Panc1 (cell line): ENCODE data around the gene PEPD.

Source experiments
- POLR2AphosphoS5 ChIP-seq: IDR thresholded peaks from 2 replicates; pipeline ENCODE4 v1.6.1; 2012; ENCODE audit warnings: mild to moderate bottlenecking, low read depth, low read length, moderate library complexity
- SIN3A ChIP-seq: IDR thresholded peaks from 2 replicates; pipeline ENCODE4 v1.6.1; 2012; ENCODE audit warnings: low read depth, mild to moderate bottlenecking, low read length, moderate library complexity, borderline replicate concordance; ENCODE audit not compliant: insufficient read depth
- TF ChIP-seq, protein P1 (sequence below): fragments of 450-650 bp; IDR thresholded peaks from 2 replicates; pipeline ENCODE4 v1.5.1; 2017; ENCODE audit warnings: mild to moderate bottlenecking
- TF ChIP-seq, protein P2 (sequence below), 2 experiments: IDR thresholded peaks; 2 replicates each; pipeline ENCODE4 v1.6.1; 2011 to 2012; ENCODE audit warnings: low read depth in 2 of 2, control low read depth in 1 of 2, low read length in 1 of 2, mild to moderate bottlenecking in 1 of 2, moderate library complexity in 1 of 2; ENCODE audit not compliant: insufficient read depth in 1 of 2

DNA sequence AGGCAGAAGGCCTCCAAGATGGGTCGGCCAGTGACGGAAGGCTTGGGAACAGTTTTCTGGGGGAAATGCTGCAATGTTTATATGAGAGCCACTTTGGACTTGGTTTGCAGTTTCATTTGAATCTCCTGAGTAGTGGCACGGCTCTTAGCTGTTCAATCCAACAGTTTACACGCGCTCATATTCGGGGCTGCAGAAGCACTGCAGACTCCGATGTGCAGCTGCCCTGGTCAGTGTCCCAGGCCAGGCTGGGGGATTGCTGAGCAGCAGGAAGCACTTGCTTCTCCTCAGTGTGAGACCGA is 116.4 kb downstream of the PEPD start:
- TF ChIP-seq POLR2AphosphoS5 (no peak), SIN3A (no peak)
- TF ChIP-seq, protein P1, sequence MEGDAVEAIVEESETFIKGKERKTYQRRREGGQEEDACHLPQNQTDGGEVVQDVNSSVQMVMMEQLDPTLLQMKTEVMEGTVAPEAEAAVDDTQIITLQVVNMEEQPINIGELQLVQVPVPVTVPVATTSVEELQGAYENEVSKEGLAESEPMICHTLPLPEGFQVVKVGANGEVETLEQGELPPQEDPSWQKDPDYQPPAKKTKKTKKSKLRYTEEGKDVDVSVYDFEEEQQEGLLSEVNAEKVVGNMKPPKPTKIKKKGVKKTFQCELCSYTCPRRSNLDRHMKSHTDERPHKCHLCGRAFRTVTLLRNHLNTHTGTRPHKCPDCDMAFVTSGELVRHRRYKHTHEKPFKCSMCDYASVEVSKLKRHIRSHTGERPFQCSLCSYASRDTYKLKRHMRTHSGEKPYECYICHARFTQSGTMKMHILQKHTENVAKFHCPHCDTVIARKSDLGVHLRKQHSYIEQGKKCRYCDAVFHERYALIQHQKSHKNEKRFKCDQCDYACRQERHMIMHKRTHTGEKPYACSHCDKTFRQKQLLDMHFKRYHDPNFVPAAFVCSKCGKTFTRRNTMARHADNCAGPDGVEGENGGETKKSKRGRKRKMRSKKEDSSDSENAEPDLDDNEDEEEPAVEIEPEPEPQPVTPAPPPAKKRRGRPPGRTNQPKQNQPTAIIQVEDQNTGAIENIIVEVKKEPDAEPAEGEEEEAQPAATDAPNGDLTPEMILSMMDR, result no peak
- TF ChIP-seq, protein P2, sequence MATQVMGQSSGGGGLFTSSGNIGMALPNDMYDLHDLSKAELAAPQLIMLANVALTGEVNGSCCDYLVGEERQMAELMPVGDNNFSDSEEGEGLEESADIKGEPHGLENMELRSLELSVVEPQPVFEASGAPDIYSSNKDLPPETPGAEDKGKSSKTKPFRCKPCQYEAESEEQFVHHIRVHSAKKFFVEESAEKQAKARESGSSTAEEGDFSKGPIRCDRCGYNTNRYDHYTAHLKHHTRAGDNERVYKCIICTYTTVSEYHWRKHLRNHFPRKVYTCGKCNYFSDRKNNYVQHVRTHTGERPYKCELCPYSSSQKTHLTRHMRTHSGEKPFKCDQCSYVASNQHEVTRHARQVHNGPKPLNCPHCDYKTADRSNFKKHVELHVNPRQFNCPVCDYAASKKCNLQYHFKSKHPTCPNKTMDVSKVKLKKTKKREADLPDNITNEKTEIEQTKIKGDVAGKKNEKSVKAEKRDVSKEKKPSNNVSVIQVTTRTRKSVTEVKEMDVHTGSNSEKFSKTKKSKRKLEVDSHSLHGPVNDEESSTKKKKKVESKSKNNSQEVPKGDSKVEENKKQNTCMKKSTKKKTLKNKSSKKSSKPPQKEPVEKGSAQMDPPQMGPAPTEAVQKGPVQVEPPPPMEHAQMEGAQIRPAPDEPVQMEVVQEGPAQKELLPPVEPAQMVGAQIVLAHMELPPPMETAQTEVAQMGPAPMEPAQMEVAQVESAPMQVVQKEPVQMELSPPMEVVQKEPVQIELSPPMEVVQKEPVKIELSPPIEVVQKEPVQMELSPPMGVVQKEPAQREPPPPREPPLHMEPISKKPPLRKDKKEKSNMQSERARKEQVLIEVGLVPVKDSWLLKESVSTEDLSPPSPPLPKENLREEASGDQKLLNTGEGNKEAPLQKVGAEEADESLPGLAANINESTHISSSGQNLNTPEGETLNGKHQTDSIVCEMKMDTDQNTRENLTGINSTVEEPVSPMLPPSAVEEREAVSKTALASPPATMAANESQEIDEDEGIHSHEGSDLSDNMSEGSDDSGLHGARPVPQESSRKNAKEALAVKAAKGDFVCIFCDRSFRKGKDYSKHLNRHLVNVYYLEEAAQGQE (IDR thresholded peaks at IDR 0.05; ENCODE audit: insufficient read depth in 1 of 2, low read depth in 2 of 2, low read length in 1 of 2), result no peak
